K562 (cell line): ENCODE data around the gene PLEKHN1. TPM values are rescaled to one million over a fixed set of nuclear protein-coding genes. Genes with fewer than 3 reads are reported as not detected.

ENCODE experiments used
- ATF1 ChIP-seq, 2 experiments: fragments of 450-650 bp in 1 of 2; IDR thresholded peaks; 2 replicates each; pipeline ENCODE4 v1.6.1; 2016; ENCODE audit warnings: missing compliant biosample characterization in 1 of 2, missing genetic modification characterization in 1 of 2
- CREBBP ChIP-seq: IDR thresholded peaks from one replicate; pipeline ENCODE4 v1.6.1; 2012; ENCODE audit warnings: low read depth, mild to moderate bottlenecking, control low read depth, inconsistent platforms, low read length
- DIDO1 ChIP-seq: fragments of 450-650 bp; IDR thresholded peaks from 2 replicates; pipeline ENCODE4 v1.6.1; 2016; ENCODE audit warnings: low read depth, missing biosample characterization, missing genetic modification characterization
- FIP1L1 ChIP-seq: fragments of 200-400 bp; formaldehyde crosslinking; IDR thresholded peaks from 2 replicates; pipeline ENCODE4 v1.6.1; 2018; ENCODE audit warnings: mild to moderate bottlenecking, low read depth, low read length; ENCODE audit not compliant: poor library complexity, severe bottlenecking
- HNRNPLL ChIP-seq: fragments of 200-400 bp; formaldehyde crosslinking; IDR thresholded peaks from 2 replicates; pipeline ENCODE4 v1.6.1; 2017; ENCODE audit warnings: low read length, low read depth, mild to moderate bottlenecking; ENCODE audit not compliant: poor library complexity, severe bottlenecking
- KHSRP ChIP-seq: fragments of 450-650 bp; IDR thresholded peaks from 2 replicates; pipeline ENCODE4 v1.6.1; 2017
- PTBP1 ChIP-seq: fragments of 200-400 bp; formaldehyde crosslinking; IDR thresholded peaks from 2 replicates; pipeline ENCODE4 v1.6.1; 2017; ENCODE audit warnings: low read depth, low read length
- RAD51 ChIP-seq: fragments of 450-650 bp; IDR thresholded peaks from 2 replicates; pipeline ENCODE4 v1.7.1; 2016; ENCODE audit warnings: low read depth, mild to moderate bottlenecking, borderline replicate concordance
- RCOR1 ChIP-seq, 2 experiments: IDR thresholded peaks; 2 replicates each; pipeline ENCODE4 v1.6.1; 2012; ENCODE audit warnings: low read depth in 2 of 2, low read length in 2 of 2, borderline replicate concordance in 1 of 2, improper control_type of control experiment in 1 of 2
- SREBF2 ChIP-seq: sonication (generic); formaldehyde crosslinking; IDR thresholded peaks from 2 replicates; pipeline ENCODE4 v1.4.0; 2020; ENCODE audit warnings: mild to moderate bottlenecking, missing genetic modification reagents
- TAL1 ChIP-seq: fragments of 450-650 bp; IDR thresholded peaks from 2 replicates; pipeline ENCODE4 v1.6.1; 2016; ENCODE audit warnings: mild to moderate bottlenecking
- TEAD4 ChIP-seq, 2 experiments: sonication (generic) in 1 of 2; formaldehyde crosslinking in 1 of 2; IDR thresholded peaks; 2 replicates each; pipeline versions ENCODE4 v1.6.1 to v1.8.0; 2012 to 2022; ENCODE audit warnings: borderline replicate concordance in 1 of 2, inconsistent platforms in 1 of 2, low read length in 1 of 2, mild to moderate bottlenecking in 1 of 2, missing genetic modification reagents in 1 of 2
- TSC22D4 ChIP-seq: fragments of 450-650 bp; IDR thresholded peaks from 2 replicates; pipeline ENCODE4 v1.6.1; 2016; ENCODE audit warnings: missing genetic modification characterization, missing biosample characterization, control low read depth
- ZNF12 ChIP-seq: sonication (generic); formaldehyde crosslinking; IDR thresholded peaks from 2 replicates; pipeline ENCODE4 v1.4.0; 2020; ENCODE audit warnings: mild to moderate bottlenecking, missing genetic modification reagents
- ZNF23 ChIP-seq: fragments of 250-450 bp; sonication (Bioruptor Pico); IDR thresholded peaks from 2 replicates; pipeline ENCODE4 v1.4.0; 2020; ENCODE audit warnings: mild to moderate bottlenecking
- ZNF764 ChIP-seq: fragments of 250-450 bp; sonication (Bioruptor Pico); IDR thresholded peaks from 2 replicates; pipeline ENCODE4 v1.4.0; 2020; ENCODE audit warnings: low read depth, mild to moderate bottlenecking, moderate library complexity
- polyA plus RNA-seq, 8 experiments: library from polyadenylated mRNA; depleted of rRNA in 4 of 8; stranded (reverse) in 5 of 8; unstranded in 3 of 8; fragments of >200 nt; fragmentation: Nextera tagmentation in 2 of 8; fragmentation: Illumina TruSeq in 1 of 8; extraction: Ambion mirVana in 2 of 8; extraction: Trizol in 1 of 8; gene quantifications; 2 replicates each; pipeline versions ENCODE4 v1.2.1 to v1.2.3, GENCODE V29; 2011 to 2014; ENCODE audit warnings: inconsistent platforms in 1 of 8, missing spikeins in 1 of 8
- total RNA-seq, 7 experiments: library from RNA; depleted of rRNA in 6 of 7; stranded (reverse); fragments of >200 nt in 6 of 7; fragmentation: Illumina TruSeq in 2 of 7; extraction: Trizol in 2 of 7; gene quantifications; 2 replicates each; pipeline versions ENCODE4 v1.2.1 to v1.2.3, GENCODE V29; 2011 to 2021; ENCODE audit warnings: low replicate concordance in 1 of 7
- TF ChIP-seq, protein P1 (sequence below): fragments of 450-650 bp; IDR thresholded peaks from 2 replicates; pipeline ENCODE4 v1.6.1; 2017; ENCODE audit warnings: antibody characterized with exemption
- TF ChIP-seq, protein P2 (sequence below): fragments of 150-350 bp; conservative IDR thresholded peaks from 2 replicates; pipeline ENCODE4 v1.6.1; 2014; ENCODE audit warnings: low read length
- TF ChIP-seq, protein P3 (sequence below): fragments of 450-650 bp; IDR thresholded peaks from 2 replicates; pipeline ENCODE4 v1.6.1; 2016
- TF ChIP-seq, protein P4 (sequence below): fragments of 250-450 bp; sonication (Bioruptor Pico); IDR thresholded peaks from 2 replicates; pipeline ENCODE4 v1.8.0; 2022; ENCODE audit warnings: inconsistent platforms

Gene PLEKHN1
- total and polyA plus RNA-seq, 9 of the 15 experiments (the other 6 are each of a cell fraction or from before 2014, with no cell fraction given) = 0.07 to 1.5 (median 0.13) TPM; not detected in 2

DNA sequence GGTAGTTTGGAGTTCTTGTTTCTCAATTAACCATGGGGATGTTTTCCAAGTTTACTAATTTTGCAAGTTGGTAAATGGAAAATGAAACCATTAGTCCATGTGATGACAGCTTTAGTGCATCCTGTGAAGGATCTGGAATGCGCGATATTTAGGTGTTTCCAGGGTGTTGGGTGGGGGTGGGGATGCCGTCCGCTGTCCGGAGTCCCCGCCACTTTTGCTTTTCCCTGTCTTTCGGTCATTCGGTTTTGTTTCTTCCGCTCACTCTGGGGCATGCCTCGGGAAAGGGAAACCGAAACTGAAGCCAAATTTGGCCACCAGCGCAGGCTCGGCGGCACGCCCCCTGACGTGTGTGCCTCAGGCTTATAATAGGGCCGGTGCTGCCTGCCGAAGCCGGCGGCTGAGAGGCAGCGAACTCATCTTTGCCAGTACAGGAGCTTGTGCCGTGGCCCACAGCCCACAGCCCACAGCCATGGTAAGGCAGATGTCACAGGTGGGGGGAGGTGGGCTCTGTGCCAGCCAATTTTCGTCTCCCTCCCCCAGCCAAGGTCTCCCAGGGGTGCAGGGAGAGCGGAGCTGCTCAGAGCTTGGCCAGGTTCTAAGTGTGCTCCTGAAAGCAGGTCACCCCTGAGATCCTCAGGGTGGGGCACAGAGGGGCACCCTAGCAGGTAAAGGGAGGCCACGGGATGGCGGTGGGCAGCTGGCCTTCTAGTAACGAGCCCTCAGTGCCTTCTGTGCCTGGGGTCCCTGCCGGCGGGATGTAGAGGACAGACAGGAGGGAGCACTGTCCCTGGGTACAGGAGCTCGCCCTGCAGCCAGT, 47.0 kb downstream of the PLEKHN1 start, which contains the start of gene ISG15 (continued):
- TF ChIP-seq, protein P1, sequence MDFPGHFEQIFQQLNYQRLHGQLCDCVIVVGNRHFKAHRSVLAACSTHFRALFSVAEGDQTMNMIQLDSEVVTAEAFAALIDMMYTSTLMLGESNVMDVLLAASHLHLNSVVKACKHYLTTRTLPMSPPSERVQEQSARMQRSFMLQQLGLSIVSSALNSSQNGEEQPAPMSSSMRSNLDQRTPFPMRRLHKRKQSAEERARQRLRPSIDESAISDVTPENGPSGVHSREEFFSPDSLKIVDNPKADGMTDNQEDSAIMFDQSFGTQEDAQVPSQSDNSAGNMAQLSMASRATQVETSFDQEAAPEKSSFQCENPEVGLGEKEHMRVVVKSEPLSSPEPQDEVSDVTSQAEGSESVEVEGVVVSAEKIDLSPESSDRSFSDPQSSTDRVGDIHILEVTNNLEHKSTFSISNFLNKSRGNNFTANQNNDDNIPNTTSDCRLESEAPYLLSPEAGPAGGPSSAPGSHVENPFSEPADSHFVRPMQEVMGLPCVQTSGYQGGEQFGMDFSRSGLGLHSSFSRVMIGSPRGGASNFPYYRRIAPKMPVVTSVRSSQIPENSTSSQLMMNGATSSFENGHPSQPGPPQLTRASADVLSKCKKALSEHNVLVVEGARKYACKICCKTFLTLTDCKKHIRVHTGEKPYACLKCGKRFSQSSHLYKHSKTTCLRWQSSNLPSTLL = no peak
- TF ChIP-seq TAL1 (peak; percentile 59), HNRNPLL (no peak), PTBP1 (no peak), ZNF764 (CRISPR knock-in tag) (no peak), SREBF2 (CRISPR knock-in tag) (no peak), TSC22D4 (tag) (no peak), RCOR1 (IDR thresholded peaks at IDR 0.05; ENCODE audit: borderline replicate concordance in 1 of 2, low read depth in 2 of 2, low read length in 2 of 2) (no peak), DIDO1 (peak; percentile 49; the same call in 1 of the 2 replicates), ZNF23 (no peak), KHSRP (no peak), RAD51 (peak; percentile 23; the same call in 1 of the 2 replicates), CREBBP (no peak), TEAD4 (IDR thresholded peaks at IDR 0.05; ENCODE audit: low read length) (peak; percentile 75), TEAD4 (CRISPR knock-in tag; IDR thresholded peaks at IDR 0.05; ENCODE audit: borderline replicate concordance) (peak; percentile 72; the same call in 1 of the 2 replicates), FIP1L1 (no peak), ZNF12 (CRISPR knock-in tag) (no peak), ATF1 (CRISPR knock-in tag; IDR thresholded peaks at IDR 0.05) (peak; percentile 5; the same call in 1 of the 2 replicates), ATF1 (tag; IDR thresholded peaks at IDR 0.05) (peak; percentile 90)
- TF ChIP-seq, protein P2, sequence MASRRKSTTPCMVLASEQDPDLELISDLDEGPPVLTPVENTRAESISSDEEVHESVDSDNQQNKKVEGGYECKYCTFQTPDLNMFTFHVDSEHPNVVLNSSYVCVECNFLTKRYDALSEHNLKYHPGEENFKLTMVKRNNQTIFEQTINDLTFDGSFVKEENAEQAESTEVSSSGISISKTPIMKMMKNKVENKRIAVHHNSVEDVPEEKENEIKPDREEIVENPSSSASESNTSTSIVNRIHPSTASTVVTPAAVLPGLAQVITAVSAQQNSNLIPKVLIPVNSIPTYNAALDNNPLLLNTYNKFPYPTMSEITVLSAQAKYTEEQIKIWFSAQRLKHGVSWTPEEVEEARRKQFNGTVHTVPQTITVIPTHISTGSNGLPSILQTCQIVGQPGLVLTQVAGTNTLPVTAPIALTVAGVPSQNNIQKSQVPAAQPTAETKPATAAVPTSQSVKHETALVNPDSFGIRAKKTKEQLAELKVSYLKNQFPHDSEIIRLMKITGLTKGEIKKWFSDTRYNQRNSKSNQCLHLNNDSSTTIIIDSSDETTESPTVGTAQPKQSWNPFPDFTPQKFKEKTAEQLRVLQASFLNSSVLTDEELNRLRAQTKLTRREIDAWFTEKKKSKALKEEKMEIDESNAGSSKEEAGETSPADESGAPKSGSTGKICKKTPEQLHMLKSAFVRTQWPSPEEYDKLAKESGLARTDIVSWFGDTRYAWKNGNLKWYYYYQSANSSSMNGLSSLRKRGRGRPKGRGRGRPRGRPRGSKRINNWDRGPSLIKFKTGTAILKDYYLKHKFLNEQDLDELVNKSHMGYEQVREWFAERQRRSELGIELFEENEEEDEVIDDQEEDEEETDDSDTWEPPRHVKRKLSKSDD = no peak
- TF ChIP-seq, protein P3, sequence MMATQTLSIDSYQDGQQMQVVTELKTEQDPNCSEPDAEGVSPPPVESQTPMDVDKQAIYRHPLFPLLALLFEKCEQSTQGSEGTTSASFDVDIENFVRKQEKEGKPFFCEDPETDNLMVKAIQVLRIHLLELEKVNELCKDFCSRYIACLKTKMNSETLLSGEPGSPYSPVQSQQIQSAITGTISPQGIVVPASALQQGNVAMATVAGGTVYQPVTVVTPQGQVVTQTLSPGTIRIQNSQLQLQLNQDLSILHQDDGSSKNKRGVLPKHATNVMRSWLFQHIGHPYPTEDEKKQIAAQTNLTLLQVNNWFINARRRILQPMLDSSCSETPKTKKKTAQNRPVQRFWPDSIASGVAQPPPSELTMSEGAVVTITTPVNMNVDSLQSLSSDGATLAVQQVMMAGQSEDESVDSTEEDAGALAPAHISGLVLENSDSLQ = peak; percentile 52
- TF ChIP-seq, protein P4, sequence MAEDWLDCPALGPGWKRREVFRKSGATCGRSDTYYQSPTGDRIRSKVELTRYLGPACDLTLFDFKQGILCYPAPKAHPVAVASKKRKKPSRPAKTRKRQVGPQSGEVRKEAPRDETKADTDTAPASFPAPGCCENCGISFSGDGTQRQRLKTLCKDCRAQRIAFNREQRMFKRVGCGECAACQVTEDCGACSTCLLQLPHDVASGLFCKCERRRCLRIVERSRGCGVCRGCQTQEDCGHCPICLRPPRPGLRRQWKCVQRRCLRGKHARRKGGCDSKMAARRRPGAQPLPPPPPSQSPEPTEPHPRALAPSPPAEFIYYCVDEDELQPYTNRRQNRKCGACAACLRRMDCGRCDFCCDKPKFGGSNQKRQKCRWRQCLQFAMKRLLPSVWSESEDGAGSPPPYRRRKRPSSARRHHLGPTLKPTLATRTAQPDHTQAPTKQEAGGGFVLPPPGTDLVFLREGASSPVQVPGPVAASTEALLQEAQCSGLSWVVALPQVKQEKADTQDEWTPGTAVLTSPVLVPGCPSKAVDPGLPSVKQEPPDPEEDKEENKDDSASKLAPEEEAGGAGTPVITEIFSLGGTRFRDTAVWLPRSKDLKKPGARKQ (CRISPR knock-in tag) = no peak
